Measurements from ENCODE around the gene CRISP1.

GRCh38 chr6:49906526-49906925 is 40.2 kb upstream of the CRISP1 start:
- TF ChIP-seq CTCF (conservative IDR thresholded peaks at IDR 0.05; ENCODE audit: low read depth, low read length) (no peak), USF2 (IDR thresholded peaks at IDR 0.05; ENCODE audit: low read depth, low read length) (no peak), FOS (IDR thresholded peaks at IDR 0.05; ENCODE audit: low read depth, low read length) (no peak), RCOR1 (IDR thresholded peaks at IDR 0.05; ENCODE audit: insufficient replicate concordance, low read length) (no peak), CEBPB (IDR thresholded peaks at IDR 0.05; ENCODE audit: low read depth, low read length) (no peak), RAD21 (IDR thresholded peaks at IDR 0.05; ENCODE audit: low read length) (no peak), ELK1 (IDR thresholded peaks at IDR 0.05; ENCODE audit: borderline replicate concordance, low read depth, low read length) (no peak), BHLHE40 (IDR thresholded peaks at IDR 0.05; ENCODE audit: low read depth, low read length) (no peak), POLR2A (IDR thresholded peaks at IDR 0.05; ENCODE audit: low read depth, low read length) (no peak)

All from IMR-90 (cell line).